ENCODE results near the gene SDR42E2. TPM values are rescaled to one million over a fixed set of nuclear protein-coding genes. Genes with fewer than 3 reads are reported as not detected.
"Not testable (repeated sequence)": the region's sequence is repeated elsewhere in the genome, so short reads cannot be mapped to it uniquely, and the experiment has no call there.

Gene SDR42E2
- total RNA-seq, 4 donors from 2014 or later, result not detected

- DNase-seq (no peak), ATAC-seq (no peak)
- intact Hi-C loops (cut with DNase I; ENCODE audit: low total_unique reads) (loop anchor here (10.0 kb wide), 1 partner anchor 700 kb away; no protein-coding TSS in a partner anchor), in situ Hi-C loops (cut with MboI; ENCODE audit: low sequenced_read_pairs in 4 of 4) (no loop called here)
- peaks cover 67 to 77% of the 10 kb centered on the region in 2 donors for H3K4me1 ChIP-seq
- no peaks in the 10 kb centered on the region for H3K27me3 ChIP-seq
- H3K9me3 ChIP-seq, result no peaks in the 10 kb centered on the region
- no peak overlapping the region for H3K4me3 ChIP-seq
- TF ChIP-seq CTCF (IDR thresholded peaks at IDR 0.05 in 4 of 5, conservative IDR thresholded peaks at IDR 0.05 in 1 of 5) (no peak), POLR2A (IDR thresholded peaks at IDR 0.05) (no peak)
- H3K27ac ChIP-seq, result peak overlapping the region; percentile 33 to 97 (median 94)
- H3K36me3 ChIP-seq, result no peaks in the 10 kb centered on the region
These were observed 52.1 kb downstream of the SDR42E2 start for GRCh38 chr16:22214402-22214801.

GRCh38 chr16:22214889-22215288, 52.6 kb downstream of the SDR42E2 start:
- peaks cover 67 to 76% of the 10 kb centered on the region in 2 donors for H3K4me1 ChIP-seq
- intact Hi-C loops (cut with DNase I; ENCODE audit: low total_unique reads) (loop anchor here (10.0 kb wide), 1 partner anchor 700 kb away; no protein-coding TSS in a partner anchor), in situ Hi-C loops (cut with MboI; ENCODE audit: low sequenced_read_pairs in 4 of 4) (no loop called here)
- TF ChIP-seq CTCF (IDR thresholded peaks at IDR 0.05 in 4 of 5, conservative IDR thresholded peaks at IDR 0.05 in 1 of 5) (no peak), POLR2A (IDR thresholded peaks at IDR 0.05) (no peak)
- ATAC-seq, result no peak
- DNase-seq, result no peak
- no peaks in the 10 kb centered on the region for H3K27me3 ChIP-seq
- no peaks in the 10 kb centered on the region for H3K36me3 ChIP-seq
- H3K27ac ChIP-seq, result peak overlapping the region in 3 of 4 donors; percentile 94 to 97 (median 95)
- no peaks in the 10 kb centered on the region for H3K9me3 ChIP-seq
- H3K4me3 ChIP-seq, result no peak overlapping the region

- no peaks in the 10 kb centered on the region for H3K36me3 ChIP-seq
- intact Hi-C loops (cut with DNase I; ENCODE audit: low total_unique reads), result loop anchor here (10.0 kb wide), 1 partner anchor 702 kb away; no protein-coding TSS in a partner anchor
- no peak overlapping the region for H3K4me3 ChIP-seq
- peak in 1 of 2 donors; percentile 23 for ATAC-seq
- H3K27me3 ChIP-seq, result no peaks in the 10 kb centered on the region
- H3K4me1 ChIP-seq, result peaks cover 67 to 73% of the 10 kb centered on the region in 2 donors
- H3K27ac ChIP-seq, result peak overlapping the region; percentile 90 to 95 (median 94)
- H3K9me3 ChIP-seq, result no peaks in the 10 kb centered on the region
- no peak for TF ChIP-seq CTCF (IDR thresholded peaks at IDR 0.05 in 4 of 5, conservative IDR thresholded peaks at IDR 0.05 in 1 of 5)
- TF ChIP-seq POLR2A (IDR thresholded peaks at IDR 0.05), result peak in 1 of 2 donors; percentile 4
- DNase-seq, result no peak
- in situ Hi-C loops (cut with MboI; ENCODE audit: low sequenced_read_pairs in 4 of 4), result no loop called here
These were observed 54.0 kb downstream of the SDR42E2 start for GRCh38 chr16:22216191-22216831.

GRCh38 chr16:22216832-22217225, 54.5 kb downstream of the SDR42E2 start:
- H3K4me3 ChIP-seq; H3K27me3 ChIP-seq; H3K36me3 ChIP-seq; H3K9me3 ChIP-seq; DNase-seq; ATAC-seq; in situ Hi-C loops (cut with MboI; ENCODE audit: low sequenced_read_pairs in 4 of 4): not testable (repeated sequence)
- intact Hi-C loops (cut with DNase I; ENCODE audit: low total_unique reads), result loop anchor here (10.0 kb wide), 1 partner anchor 702 kb away; no protein-coding TSS in a partner anchor
- Histone ChIP-seq H3K4me1 (peaks cover 67 to 73% of the 10 kb centered on the region in 2 donors), H3K27ac (peak overlapping the region; percentile 90 to 95 (median 94))

GRCh38 chr16:22217890-22218730, 55.8 kb downstream of the SDR42E2 start:
- intact Hi-C loops (cut with DNase I; ENCODE audit: low total_unique reads), result loop anchor here (10.0 kb wide), 1 partner anchor 703 kb away; no protein-coding TSS in a partner anchor
- in situ Hi-C loops (cut with MboI; ENCODE audit: low sequenced_read_pairs in 4 of 4), result no loop called here
- no peaks in the 10 kb centered on the region for H3K27me3 ChIP-seq
- H3K4me1 ChIP-seq, result peaks cover 61 to 64% of the 10 kb centered on the region in 2 donors
- H3K27ac ChIP-seq, result peak overlapping the region; percentile 90 to 95 (median 94)
- DNase-seq (peak in 1 of 2 donors; percentile 57), ATAC-seq (peak in 1 of 2 donors; percentile 14)
- H3K36me3 ChIP-seq, result no peaks in the 10 kb centered on the region
- H3K4me3 ChIP-seq, result no peak overlapping the region
- no peaks in the 10 kb centered on the region for H3K9me3 ChIP-seq
- TF ChIP-seq CTCF (IDR thresholded peaks at IDR 0.05 in 4 of 5, conservative IDR thresholded peaks at IDR 0.05 in 1 of 5) (no peak), POLR2A (IDR thresholded peaks at IDR 0.05) (peak in 1 of 2 donors; percentile 10)
